ENCODE results near the gene AP3S2.

DNA sequence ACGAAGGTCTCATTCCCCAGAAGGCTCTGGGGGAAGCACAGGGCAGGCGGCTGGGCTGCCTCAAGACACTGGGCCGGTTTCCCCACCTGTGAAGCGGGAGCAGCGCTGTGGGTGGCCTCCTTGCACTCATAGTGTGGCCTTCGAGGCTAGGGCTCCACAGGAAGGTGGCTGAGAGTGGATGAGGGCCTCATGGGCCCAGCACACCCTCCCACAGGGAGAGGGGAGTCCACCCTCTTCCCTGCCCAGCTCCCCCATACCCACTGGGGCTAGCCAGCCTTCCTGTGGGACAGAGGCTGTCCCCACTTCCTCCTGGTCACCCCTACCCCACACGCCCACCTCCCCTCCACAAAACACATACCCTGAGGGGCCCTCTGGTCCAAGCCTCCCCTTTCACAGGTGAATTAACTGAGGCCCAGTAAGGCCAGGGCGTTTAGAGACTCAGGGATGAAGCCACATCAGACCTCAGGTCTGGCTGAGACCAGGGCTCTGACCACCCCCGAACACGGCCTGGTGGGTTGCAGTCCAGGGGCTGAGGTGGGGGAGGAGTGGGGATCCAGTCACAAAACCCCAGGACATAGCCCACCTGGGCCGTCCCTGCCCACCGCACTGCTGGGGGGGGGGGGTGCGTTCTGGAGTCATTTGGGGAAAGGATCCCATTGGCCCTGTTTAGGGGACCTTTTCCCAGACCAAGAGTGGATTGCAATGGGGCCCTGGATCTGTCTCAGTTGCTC lies 80.2 kb downstream of the AP3S2 start:
- TF ChIP-seq, protein P1, sequence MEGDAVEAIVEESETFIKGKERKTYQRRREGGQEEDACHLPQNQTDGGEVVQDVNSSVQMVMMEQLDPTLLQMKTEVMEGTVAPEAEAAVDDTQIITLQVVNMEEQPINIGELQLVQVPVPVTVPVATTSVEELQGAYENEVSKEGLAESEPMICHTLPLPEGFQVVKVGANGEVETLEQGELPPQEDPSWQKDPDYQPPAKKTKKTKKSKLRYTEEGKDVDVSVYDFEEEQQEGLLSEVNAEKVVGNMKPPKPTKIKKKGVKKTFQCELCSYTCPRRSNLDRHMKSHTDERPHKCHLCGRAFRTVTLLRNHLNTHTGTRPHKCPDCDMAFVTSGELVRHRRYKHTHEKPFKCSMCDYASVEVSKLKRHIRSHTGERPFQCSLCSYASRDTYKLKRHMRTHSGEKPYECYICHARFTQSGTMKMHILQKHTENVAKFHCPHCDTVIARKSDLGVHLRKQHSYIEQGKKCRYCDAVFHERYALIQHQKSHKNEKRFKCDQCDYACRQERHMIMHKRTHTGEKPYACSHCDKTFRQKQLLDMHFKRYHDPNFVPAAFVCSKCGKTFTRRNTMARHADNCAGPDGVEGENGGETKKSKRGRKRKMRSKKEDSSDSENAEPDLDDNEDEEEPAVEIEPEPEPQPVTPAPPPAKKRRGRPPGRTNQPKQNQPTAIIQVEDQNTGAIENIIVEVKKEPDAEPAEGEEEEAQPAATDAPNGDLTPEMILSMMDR (conservative IDR thresholded peaks at IDR 0.05; ENCODE audit: low read depth in 2 of 2) = no peak
- TF ChIP-seq EZH2phosphoT487 (IDR thresholded peaks at IDR 0.05; ENCODE audit: unreplicated experiment) = no peak

Measured in GM23338 (cell line).